Neuronal stem cell (in vitro differentiated cells): ENCODE results near the gene STING1.
"Not testable (repeated sequence)": the region's sequence is repeated elsewhere in the genome, so short reads cannot be mapped to it uniquely, and the experiment has no call there.

Experiments used
- DNase-seq: peaks from one replicate; pipeline ENCODE4 v3.0.0-alpha.2; 2013; ENCODE audit warnings: low spot score
- H2AFZ ChIP-seq: one replicate; pipeline ENCODE4 v1.6.1; 2013; ENCODE audit warnings: mild to moderate bottlenecking, low read length, inconsistent platforms
- H2AK5ac ChIP-seq: 2 replicates; pipeline ENCODE4 v1.6.1; 2013; ENCODE audit warnings: low read depth, mild to moderate bottlenecking, inconsistent platforms, low read length, moderate library complexity, mixed read lengths
- H2BK120ac ChIP-seq: 2 replicates; pipeline ENCODE4 v1.6.1; 2013; ENCODE audit warnings: low read depth, mild to moderate bottlenecking, inconsistent platforms, low read length, moderate library complexity, mixed read lengths
- H2BK12ac ChIP-seq: one replicate; pipeline ENCODE4 v1.6.1; 2013; ENCODE audit warnings: low read length, inconsistent platforms
- H2BK15ac ChIP-seq: 2 replicates; pipeline ENCODE4 v1.6.1; 2013; ENCODE audit warnings: mild to moderate bottlenecking, low read length, inconsistent platforms, mixed read lengths
- H2BK5ac ChIP-seq: one replicate; pipeline ENCODE4 v1.6.1; 2013; ENCODE audit warnings: inconsistent platforms, mild to moderate bottlenecking, low read length, moderate library complexity
- H3K14ac ChIP-seq: one replicate; pipeline ENCODE4 v1.6.1; 2013; ENCODE audit warnings: low read length, inconsistent platforms
- H3K18ac ChIP-seq: 2 replicates; pipeline ENCODE4 v1.6.1; 2013; ENCODE audit warnings: low read length, inconsistent platforms
- H3K23ac ChIP-seq: 2 replicates; pipeline ENCODE4 v1.6.1; 2013; ENCODE audit warnings: low read depth, mild to moderate bottlenecking, mixed read lengths, low read length, inconsistent platforms; ENCODE audit not compliant: poor library complexity
- H3K27ac ChIP-seq: replicated peaks from 3 replicates; pipeline ENCODE4 v1.5.1; 2013; ENCODE audit warnings: low read length, inconsistent platforms
- H3K27me3 ChIP-seq, 3 experiments: 2 replicates each; pipeline ENCODE4 v1.6.1; 2013; ENCODE audit warnings: low read length in 3 of 3, mild to moderate bottlenecking in 2 of 3, inconsistent platforms in 1 of 3, low read depth in 1 of 3, mixed read lengths in 1 of 3, moderate library complexity in 1 of 3; ENCODE audit not compliant: control insufficient read depth in 3 of 3, insufficient read depth in 3 of 3
- H3K36me3 ChIP-seq, 2 donors: replicated peaks in 1 of 2; 2 replicates each; pipeline ENCODE4 v1.6.1; 2013; ENCODE audit warnings: low read length in 2 of 2; ENCODE audit not compliant: control insufficient read depth in 2 of 2, insufficient read depth in 2 of 2
- H3K4ac ChIP-seq: 2 replicates; pipeline ENCODE4 v1.6.1; 2013; ENCODE audit warnings: inconsistent platforms, mild to moderate bottlenecking, low read length, moderate library complexity
- H3K4me1 ChIP-seq, 2 donors: 1 replicate in 1 of 2; 2 replicates in 1 of 2; pipeline ENCODE4 v1.6.1; 2013; ENCODE audit warnings: low read length in 2 of 2, low read depth in 1 of 2; ENCODE audit not compliant: control insufficient read depth in 2 of 2, insufficient read depth in 1 of 2
- H3K4me2 ChIP-seq: one replicate; pipeline ENCODE4 v1.6.1; 2013; ENCODE audit warnings: mild to moderate bottlenecking, low read length, inconsistent platforms; ENCODE audit not compliant: insufficient read depth, poor library complexity, severe bottlenecking
- H3K4me3 ChIP-seq, 2 donors: 2 replicates each; pipeline ENCODE4 v1.5.1; 2013; ENCODE audit warnings: low read length in 2 of 2, mild to moderate bottlenecking in 2 of 2, inconsistent platforms in 1 of 2, moderate library complexity in 1 of 2
- H3K79me1 ChIP-seq: one replicate; pipeline ENCODE4 v1.6.1; 2013; ENCODE audit warnings: low read depth, mild to moderate bottlenecking, inconsistent platforms, low read length, moderate library complexity
- H3K9ac ChIP-seq: one replicate; pipeline ENCODE4 v1.6.1; 2013; ENCODE audit warnings: mild to moderate bottlenecking, low read depth, low read length, inconsistent platforms; ENCODE audit not compliant: poor library complexity
- H3K9me3 ChIP-seq, 2 donors: replicated peaks in 1 of 2; 2 replicates each; pipeline versions ENCODE3 to v1.6.1; 2013; ENCODE audit warnings: low read length in 2 of 2, mild to moderate bottlenecking in 2 of 2, inconsistent platforms in 1 of 2, low read depth in 1 of 2, mixed read lengths in 1 of 2, moderate library complexity in 1 of 2; ENCODE audit not compliant: control insufficient read depth in 2 of 2, insufficient read depth in 1 of 2
- H4K8ac ChIP-seq: one replicate; pipeline ENCODE4 v1.6.1; 2013; ENCODE audit warnings: low read depth, mild to moderate bottlenecking, inconsistent platforms, low read length, moderate library complexity
- H4K91ac ChIP-seq: one replicate; pipeline ENCODE4 v1.6.1; 2013; ENCODE audit warnings: low read length, low read depth, mild to moderate bottlenecking, inconsistent platforms; ENCODE audit not compliant: poor library complexity
- WGBS, 2 donors: extraction: QIAGEN DNeasy Blood & Tissue Kit; methylation state at CpG; one replicate each; pipeline ENCODE4 v1.1.7; 2013; ENCODE audit warnings: missing lambda C conversion rate in 2 of 2, mixed read lengths in 1 of 2; ENCODE audit not compliant: insufficient read length in 2 of 2, insufficient replicate concordance in 1 of 2; ENCODE audit errors: extremely low coverage in 2 of 2; 5-methylcytosine and 5-hydroxymethylcytosine counted together

The STING1 gene

DNA sequence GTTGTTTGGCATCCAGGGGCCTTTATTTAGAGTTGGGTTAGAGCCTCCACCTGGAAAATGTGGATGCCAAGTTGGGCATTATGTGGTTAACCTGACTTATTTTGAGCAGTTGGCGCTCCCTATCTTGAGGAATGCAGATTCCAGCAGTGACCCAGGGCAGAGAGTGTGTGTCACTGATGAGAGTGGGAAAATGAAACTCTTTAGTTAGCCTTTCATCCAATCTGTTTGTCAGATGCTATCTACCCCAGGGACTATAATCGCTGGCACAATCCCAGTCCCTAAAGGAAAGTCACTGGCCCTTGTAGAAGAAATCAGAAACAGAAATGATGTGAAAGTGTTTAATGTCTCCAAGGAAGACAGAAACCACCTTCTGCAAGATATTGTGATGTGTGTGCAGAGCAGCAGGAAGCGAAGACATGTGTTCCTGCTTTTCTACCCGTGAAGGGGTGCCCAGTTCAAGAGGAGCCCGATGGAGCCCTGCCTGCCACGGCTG, 10.2 kb upstream of the STING1 start:
- no peak overlapping the region for H3K4me3 ChIP-seq
- no peak overlapping the region for H3K18ac ChIP-seq
- H2BK12ac ChIP-seq = no peak overlapping the region
- no peak overlapping the region for H4K91ac ChIP-seq
- peaks cover 0 to 7% (median 0%) of the 10 kb centered on the region in 3 experiments for H3K27me3 ChIP-seq
- no CpG with 5 or more reads among the region's 6 CpGs for WGBS, 2 donors
- H3K36me3 ChIP-seq = no peaks in the 10 kb centered on the region
- no peak overlapping the region for H2AFZ ChIP-seq
- H3K27ac ChIP-seq = no peak overlapping the region
- no peak overlapping the region for H2BK15ac ChIP-seq
- no peak overlapping the region for H3K23ac ChIP-seq
- H3K9me3 ChIP-seq = no peaks in the 10 kb centered on the region
- H4K8ac ChIP-seq = no peak overlapping the region
- no peak overlapping the region for H3K14ac ChIP-seq
- no peak overlapping the region for H3K4ac ChIP-seq
- DNase-seq = no peak
- no peak overlapping the region for H2BK120ac ChIP-seq
- H3K4me1 ChIP-seq = no peaks in the 10 kb centered on the region
- H3K9ac ChIP-seq = no peak overlapping the region
- no peak overlapping the region for H3K4me2 ChIP-seq
- no peaks in the 10 kb centered on the region for H3K79me1 ChIP-seq
- H2AK5ac ChIP-seq = no peak overlapping the region
- H2BK5ac ChIP-seq = no peak overlapping the region

DNA sequence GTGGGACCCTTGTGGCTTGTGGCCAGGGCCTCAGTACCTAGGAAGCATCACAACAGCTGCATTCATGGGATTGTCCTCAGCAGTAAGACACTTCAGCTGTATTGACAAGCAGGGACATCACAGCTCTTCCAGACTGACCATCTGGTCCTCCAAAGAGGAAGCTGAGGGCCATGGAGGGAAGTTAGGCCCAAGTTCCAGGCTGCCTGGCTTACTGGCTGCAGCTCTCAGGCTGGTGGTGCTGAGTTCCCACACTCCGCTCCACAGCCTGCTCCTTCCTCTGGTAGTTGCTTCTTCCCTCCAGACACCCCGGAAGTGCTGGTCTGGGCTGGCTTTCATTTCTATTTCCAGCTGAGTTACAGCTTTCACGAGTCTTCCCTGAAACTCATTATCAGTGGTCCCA, 5.7 kb upstream of the STING1 start:
- Histone ChIP-seq H3K4me1 (peaks cover 6 to 10% of the 10 kb centered on the region in 2 donors), H3K27ac (no peak overlapping the region), H4K91ac (no peak overlapping the region), H3K23ac (no peak overlapping the region), H2BK15ac (no peak overlapping the region), H3K9me3 (no peaks in the 10 kb centered on the region), H3K79me1 (no peaks in the 10 kb centered on the region), H3K9ac (no peak overlapping the region), H2BK120ac (no peak overlapping the region), H3K4me2 (no peak overlapping the region), H3K4me3 (no peak overlapping the region), H3K36me3 (no peaks in the 10 kb centered on the region), H3K27me3 (peaks cover 0 to 7% (median 0%) of the 10 kb centered on the region in 3 experiments), H3K18ac (no peak overlapping the region), H2BK12ac (no peak overlapping the region), H3K4ac (no peak overlapping the region), H2AFZ (no peak overlapping the region), H2BK5ac (no peak overlapping the region), H4K8ac (no peak overlapping the region), H3K14ac (no peak overlapping the region), H2AK5ac (no peak overlapping the region)
- DNase-seq = no peak
- no CpG with 5 or more reads among the region's 3 CpGs for WGBS, 2 donors

- DNase-seq = no peak
- WGBS, 2 donors = no CpG with 5 or more reads among the region's 7 CpGs
- no peaks in the 10 kb centered on the region for H3K9me3 ChIP-seq
- H2AFZ ChIP-seq = peak overlapping the region; percentile 82
- H3K27me3 ChIP-seq = peaks cover 0 to 7% (median 0%) of the 10 kb centered on the region in 3 experiments
- no peak overlapping the region for H3K14ac ChIP-seq
- H2BK5ac ChIP-seq = no peak overlapping the region
- no peak overlapping the region for H3K4me3 ChIP-seq
- no peak overlapping the region for H3K9ac ChIP-seq
- no peak overlapping the region for H3K4ac ChIP-seq
- no peak overlapping the region for H3K18ac ChIP-seq
- no peak overlapping the region for H2AK5ac ChIP-seq
- no peak overlapping the region for H3K4me2 ChIP-seq
- H4K8ac ChIP-seq = no peak overlapping the region
- H2BK12ac ChIP-seq = no peak overlapping the region
- no peak overlapping the region for H3K27ac ChIP-seq
- no peak overlapping the region for H4K91ac ChIP-seq
- H2BK120ac ChIP-seq = no peak overlapping the region
- H3K23ac ChIP-seq = no peak overlapping the region
- peaks cover 6 to 10% of the 10 kb centered on the region in 2 donors for H3K4me1 ChIP-seq
- H3K36me3 ChIP-seq = no peaks in the 10 kb centered on the region
- no peaks in the 10 kb centered on the region for H3K79me1 ChIP-seq
- no peak overlapping the region for H2BK15ac ChIP-seq
Observed at GRCh38 chr5:139486201-139486600, 3.6 kb upstream of the STING1 start.

GRCh38 chr5:139482890-139483208, 291 bp upstream of the STING1 start:
- not testable (repeated sequence) for H3K23ac ChIP-seq

More at GRCh38 chr5:139482890-139483208, 291 bp upstream of the STING1 start:
- not testable (repeated sequence) for H3K27ac ChIP-seq, H2BK5ac ChIP-seq, H3K14ac ChIP-seq, H4K91ac ChIP-seq, H3K4me3 ChIP-seq, H3K4ac ChIP-seq, H3K9ac ChIP-seq, H2BK12ac ChIP-seq, H3K27me3 ChIP-seq, H2AK5ac ChIP-seq, H3K4me2 ChIP-seq, H3K9me3 ChIP-seq, H3K4me1 ChIP-seq, H3K18ac ChIP-seq, DNase-seq, H3K36me3 ChIP-seq, H2BK15ac ChIP-seq, H4K8ac ChIP-seq, H3K79me1 ChIP-seq, H2BK120ac ChIP-seq
- no CpG with 5 or more reads among the region's 6 CpGs for WGBS, 2 donors
- H2AFZ ChIP-seq = peak overlapping the region; percentile 36
